ENCODE results near the gene CHL1.

DNA sequence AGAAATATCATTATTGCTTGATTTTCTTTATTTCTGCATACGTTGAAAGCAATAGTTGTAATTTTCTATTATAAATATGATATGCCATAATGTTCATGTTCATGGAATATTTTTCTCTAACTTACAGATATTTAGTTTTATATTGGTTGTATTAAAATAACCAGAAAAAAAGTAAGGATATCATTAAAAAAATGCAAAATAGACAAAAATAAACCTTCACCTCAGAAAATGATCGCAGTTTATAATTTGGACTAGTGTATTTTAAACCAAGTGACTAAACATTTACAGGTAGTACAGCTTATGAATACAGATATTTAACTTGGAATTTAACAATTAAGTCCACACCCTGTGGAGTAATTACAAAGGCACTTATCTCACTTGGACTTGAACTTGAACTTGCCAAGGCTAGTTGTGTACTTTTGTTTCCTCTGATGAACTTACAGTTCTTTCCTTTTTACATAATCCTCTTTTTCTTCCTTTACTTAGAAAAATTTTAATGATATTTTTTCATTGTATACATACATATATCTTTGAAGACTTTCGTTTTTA, 156.7 kb downstream of the CHL1 start:
- TF ChIP-seq EZH2phosphoT487 (IDR thresholded peaks at IDR 0.05; ENCODE audit: insufficient read depth, low read depth) (no peak), EZH2 (IDR thresholded peaks at IDR 0.05; ENCODE audit: insufficient read depth, poor library complexity, severe bottlenecking) (no peak)
